Measurements from ENCODE around the gene FALEC. TPM values are rescaled to one million over a fixed set of nuclear protein-coding genes. Genes with fewer than 3 reads are reported as not detected.

FALEC gene
- total RNA-seq, 1 experiment from 2014 or later, result 0.59 TPM

- DNase-seq, result no peak
- H3K4me1 Mint-ChIP-seq (ENCODE audit: low read depth, unreplicated experiment), result peaks cover 11% of the 10 kb centered on the region
- no peak overlapping the region for H3K27ac Mint-ChIP-seq (ENCODE audit: unreplicated experiment)
- TF ChIP-seq, protein P1, sequence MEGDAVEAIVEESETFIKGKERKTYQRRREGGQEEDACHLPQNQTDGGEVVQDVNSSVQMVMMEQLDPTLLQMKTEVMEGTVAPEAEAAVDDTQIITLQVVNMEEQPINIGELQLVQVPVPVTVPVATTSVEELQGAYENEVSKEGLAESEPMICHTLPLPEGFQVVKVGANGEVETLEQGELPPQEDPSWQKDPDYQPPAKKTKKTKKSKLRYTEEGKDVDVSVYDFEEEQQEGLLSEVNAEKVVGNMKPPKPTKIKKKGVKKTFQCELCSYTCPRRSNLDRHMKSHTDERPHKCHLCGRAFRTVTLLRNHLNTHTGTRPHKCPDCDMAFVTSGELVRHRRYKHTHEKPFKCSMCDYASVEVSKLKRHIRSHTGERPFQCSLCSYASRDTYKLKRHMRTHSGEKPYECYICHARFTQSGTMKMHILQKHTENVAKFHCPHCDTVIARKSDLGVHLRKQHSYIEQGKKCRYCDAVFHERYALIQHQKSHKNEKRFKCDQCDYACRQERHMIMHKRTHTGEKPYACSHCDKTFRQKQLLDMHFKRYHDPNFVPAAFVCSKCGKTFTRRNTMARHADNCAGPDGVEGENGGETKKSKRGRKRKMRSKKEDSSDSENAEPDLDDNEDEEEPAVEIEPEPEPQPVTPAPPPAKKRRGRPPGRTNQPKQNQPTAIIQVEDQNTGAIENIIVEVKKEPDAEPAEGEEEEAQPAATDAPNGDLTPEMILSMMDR (IDR thresholded peaks at IDR 0.05; ENCODE audit: insufficient read depth in 1 of 2, low read depth in 1 of 2, low read length in 1 of 2, severe bottlenecking in 1 of 2, unreplicated experiment in 1 of 2), result no peak
- intact Hi-C loops (cut with micrococcal nuclease; ENCODE audit: unreplicated experiment), result no loop called here
- H3K36me3 ChIP-seq (ENCODE audit: control insufficient read depth, insufficient read depth, low read length), result no peaks in the 10 kb centered on the region
- no peak overlapping the region for H3K4me3 ChIP-seq (ENCODE audit: low read depth, low read length)
- no peaks in the 10 kb centered on the region for H3K27me3 ChIP-seq (replicated peaks; ENCODE audit: control insufficient read depth, insufficient read depth, low read length)
- H3K9me3 ChIP-seq, result no peaks in the 10 kb centered on the region
- H3K36me3 Mint-ChIP-seq (ENCODE audit: insufficient read depth, unreplicated experiment), result peaks cover 29% of the 10 kb centered on the region
- POLR2A ChIA-PET, result no interaction called here
- peaks cover 8% of the 10 kb centered on the region for H3K9me3 Mint-ChIP-seq (ENCODE audit: unreplicated experiment)
- H3K4me3 Mint-ChIP-seq (ENCODE audit: unreplicated experiment), result no peak overlapping the region
- peaks cover 8% of the 10 kb centered on the region for H3K4me1 ChIP-seq
- CTCF ChIA-PET, result no interaction called here
- BruUV-seq (replicated peaks), result no TSS peak
- no peaks in the 10 kb centered on the region for H3K27me3 Mint-ChIP-seq (ENCODE audit: insufficient read depth, unreplicated experiment)
Observed at GRCh38 chr1:150582371-150582770, 66.8 kb downstream of the FALEC start.

Small RNAs within 50 kb of the gene (microRNA-seq; reads per million reads assigned to microRNA genes)
- gene MIR4257 (not detected), gene MIR6878 (not detected)

Other genes with a start within 250 kb of the FALEC start
- 93.8 and 96.7 TPM in 2 replicates for gene APH1A, start 246.7 kb upstream of the FALEC start, total RNA-seq (2022)
- 0.26 and 0.82 TPM in 2 replicates for gene C1orf54, start 243.0 kb upstream of the FALEC start, total RNA-seq (2022)
- 2.6 and 3.2 TPM in 2 replicates for gene CIART, start 233.2 kb upstream of the FALEC start, total RNA-seq (2022)
- 16.7 and 17.5 TPM in 2 replicates for gene MRPS21, start 221.9 kb upstream of the FALEC start, total RNA-seq (2022)
- gene PRPF3, start 194.2 kb upstream of the FALEC start, total RNA-seq (2022), result 81.2 and 85.3 TPM in 2 replicates
- 24.3 and 25.0 TPM in 2 replicates for gene RPRD2, start 151.6 kb upstream of the FALEC start, total RNA-seq (2022)
- gene TARS2, start 28.3 kb upstream of the FALEC start, total RNA-seq (2022), result 26.8 and 30.6 TPM in 2 replicates
- gene ECM1, start 7.6 kb upstream of the FALEC start, total RNA-seq (2022), result 0.95 and 2.4 TPM in 2 replicates
- gene ADAMTSL4, start 33.7 kb downstream of the FALEC start, total RNA-seq (2022), result 16.1 and 17.6 TPM in 2 replicates
- 130 and 134 TPM in 2 replicates for gene MCL1, start 63.9 kb downstream of the FALEC start, total RNA-seq (2022)
- 178 TPM in 2 replicates for gene ENSA, start 113.9 kb downstream of the FALEC start, total RNA-seq (2022)
- gene GOLPH3L, start 181.4 kb downstream of the FALEC start, total RNA-seq (2022), result 13.3 and 14.7 TPM in 2 replicates
- gene HORMAD1, start 205.1 kb downstream of the FALEC start, total RNA-seq (2022), result not detected in 2 replicates

Measured in Caco-2 (cell line).